GM12892 (cell line): ENCODE data around the gene OSBP.

Experiments used
- POLR2A ChIP-seq: IDR thresholded peaks from 2 replicates; pipeline ENCODE4 v1.6.1; 2011; ENCODE audit warnings: low read depth, low read length, control low read depth
- POLR2AphosphoS5 ChIP-seq: IDR thresholded peaks from 2 replicates; pipeline ENCODE4 v1.6.1; 2011; ENCODE audit warnings: low read depth, low read length, control low read depth
- TAF1 ChIP-seq: IDR thresholded peaks from 2 replicates; pipeline ENCODE4 v1.6.1; 2011; ENCODE audit warnings: low read depth, mild to moderate bottlenecking, control low read depth, low read length, borderline replicate concordance

GRCh38 chr11:59548309-59548656, 67.3 kb downstream of the OSBP start:
- TF ChIP-seq TAF1 (no peak), POLR2AphosphoS5 (no peak), POLR2A (no peak)
